Esophagus squamous epithelium (tissue), 5 donors: ENCODE data around the gene EPHA8. TPM values are rescaled to one million over a fixed set of nuclear protein-coding genes. Genes with fewer than 3 reads are reported as not detected.

Experiments
- DNase-seq: peaks from one replicate; lab custom pipeline; 2025; lab: John Stamatoyannopoulos, UW
- H3K27ac ChIP-seq, 4 donors: fragments of 200-600 bp; sonication (generic); one replicate each; pipeline ENCODE4 v1.5.1; 2016 to 2019; ENCODE audit warnings: mild to moderate bottlenecking in 1 of 4
- H3K27me3 ChIP-seq, 4 donors: fragments of 200-600 bp; sonication (generic); 1 replicate in 3 of 4; 2 replicates in 1 of 4; pipeline versions ENCODE4 v1.5.1 to v1.6.0; 2017 to 2021; ENCODE audit warnings: antibody characterized with exemption in 1 of 4
- H3K36me3 ChIP-seq, 3 donors: fragments of 200-600 bp; sonication (generic); one replicate each; pipeline ENCODE4 v1.5.1; 2016 to 2019
- H3K4me1 ChIP-seq, 3 donors: fragments of 200-600 bp; sonication (generic); one replicate each; pipeline ENCODE4 v1.5.1; 2017 to 2019
- H3K4me3 ChIP-seq, 4 donors: fragments of 200-600 bp; sonication (generic); 1 replicate in 3 of 4; 2 replicates in 1 of 4; pipeline ENCODE4 v1.5.1; 2016 to 2019; ENCODE audit warnings: mild to moderate bottlenecking in 2 of 4, moderate library complexity in 1 of 4
- H3K9me3 ChIP-seq, 3 donors: fragments of 200-600 bp; sonication (generic); one replicate each; pipeline ENCODE4 v1.5.1; 2016 to 2019
- CTCF ChIP-seq, 6 experiments: fragments of 450-650 bp in 4 of 6; fragments of 200-600 bp in 2 of 6; sonication (generic) in 2 of 6; IDR thresholded peaks; one replicate each; pipeline ENCODE4 v1.5.1; 2016 to 2019; ENCODE audit warnings: antibody characterized with exemption in 6 of 6, mild to moderate bottlenecking in 4 of 6, moderate library complexity in 4 of 6
- POLR2A ChIP-seq, 4 donors: fragments of 450-650 bp; IDR thresholded peaks; one replicate each; pipeline ENCODE4 v1.6.1; 2017; ENCODE audit warnings: antibody characterized with exemption in 4 of 4, mild to moderate bottlenecking in 4 of 4, moderate library complexity in 3 of 4
- WGBS, 2 donors: methylation state at CpG; one replicate each; pipeline ENCODE4 v1.1.5; 2018; 5-methylcytosine and 5-hydroxymethylcytosine counted together
- intact Hi-C: fragments of 100-400 bp; cut with DNase I; formaldehyde crosslinking; loops from one replicate; pipeline ENCODE4 v1.15.0; 2022
- total RNA-seq, 4 donors: library from RNA; depleted of rRNA; stranded (reverse); fragments of >200 nt; gene quantifications; one replicate each; pipeline ENCODE4 v1.1.0, GENCODE V29; 2016
- donor health status: DM: yes; HTN: yes; CAD: no.

EPHA8 gene
- total RNA-seq, 4 donors from 2014 or later: 0.19 to 0.44 TPM; not detected in 2

- no peak overlapping the region for H3K27ac ChIP-seq
- 11 to 60% methylated on average over 1 to 9 of the region's 38 CpGs for WGBS, 2 donors
- no peak for DNase-seq
- intact Hi-C loops: no loop called here
- no peaks in the 10 kb centered on the region for H3K9me3 ChIP-seq
- no peaks in the 10 kb centered on the region for H3K4me1 ChIP-seq
- no peak for TF ChIP-seq POLR2A (IDR thresholded peaks at IDR 0.05)
- TF ChIP-seq CTCF (IDR thresholded peaks at IDR 0.05): no peak
- peaks cover 0 to 91% (median 0%) of the 10 kb centered on the region in 4 donors for H3K27me3 ChIP-seq
- H3K4me3 ChIP-seq: no peak overlapping the region
- H3K36me3 ChIP-seq: no peaks in the 10 kb centered on the region
These were observed 29.9 kb downstream of the EPHA8 start for GRCh38 chr1:22592919-22593790.

- Histone ChIP-seq H3K4me3 (no peak overlapping the region), H3K9me3 (no peaks in the 10 kb centered on the region), H3K36me3 (no peaks in the 10 kb centered on the region), H3K4me1 (no peaks in the 10 kb centered on the region), H3K27ac (no peak overlapping the region), H3K27me3 (peaks cover 0 to 93% (median 0%) of the 10 kb centered on the region in 4 donors)
- intact Hi-C loops: no loop called here
- WGBS, 2 donors: 65 to 69% methylated on average over 7 to 9 of the region's 10 CpGs
- TF ChIP-seq POLR2A (IDR thresholded peaks at IDR 0.05): no peak
- no peak for TF ChIP-seq CTCF (IDR thresholded peaks at IDR 0.05)
- DNase-seq: no peak
These were observed 31.1 kb downstream of the EPHA8 start for GRCh38 chr1:22594396-22594795.

GRCh38 chr1:22595108-22595507, 31.8 kb downstream of the EPHA8 start:
- TF ChIP-seq POLR2A (IDR thresholded peaks at IDR 0.05) (no peak), CTCF (IDR thresholded peaks at IDR 0.05) (no peak)

GRCh38 chr1:22597301-22597965, 34.1 kb downstream of the EPHA8 start:
- Histone ChIP-seq H3K27me3 (peaks cover 0 to 92% (median 0%) of the 10 kb centered on the region in 4 donors), H3K27ac (no peak overlapping the region), H3K4me3 (no peak overlapping the region), H3K36me3 (no peaks in the 10 kb centered on the region), H3K4me1 (no peaks in the 10 kb centered on the region), H3K9me3 (no peaks in the 10 kb centered on the region)
- no peak for DNase-seq
- TF ChIP-seq CTCF (IDR thresholded peaks at IDR 0.05): no peak
- TF ChIP-seq POLR2A (IDR thresholded peaks at IDR 0.05): no peak
- intact Hi-C loops: no loop called here
- WGBS, 2 donors: 75 to 86% methylated on average over 7 to 13 of the region's 30 CpGs

More at GRCh38 chr1:22595108-22595507, 31.8 kb downstream of the EPHA8 start:
- Histone ChIP-seq H3K27ac (no peak overlapping the region), H3K4me3 (no peak overlapping the region), H3K9me3 (no peaks in the 10 kb centered on the region), H3K27me3 (peaks cover 0 to 90% (median 0%) of the 10 kb centered on the region in 4 donors), H3K36me3 (no peaks in the 10 kb centered on the region), H3K4me1 (no peaks in the 10 kb centered on the region)
- no peak for DNase-seq
- 84 to 100% methylated on average over 1 to 6 of the region's 7 CpGs for WGBS, 2 donors
- intact Hi-C loops: no loop called here

- H3K27me3 ChIP-seq: peaks cover 0 to 92% (median 0%) of the 10 kb centered on the region in 4 donors
- H3K36me3 ChIP-seq: no peaks in the 10 kb centered on the region
- DNase-seq: no peak
- H3K4me3 ChIP-seq: no peak overlapping the region
- H3K9me3 ChIP-seq: no peaks in the 10 kb centered on the region
- 70% methylated on average over 3 of the region's 8 CpGs; no CpG with 5 or more reads in 1 of the 2 donors for WGBS, 2 donors
- TF ChIP-seq POLR2A (IDR thresholded peaks at IDR 0.05) (no peak), CTCF (IDR thresholded peaks at IDR 0.05) (no peak)
- intact Hi-C loops: no loop called here
- H3K27ac ChIP-seq: no peak overlapping the region
- H3K4me1 ChIP-seq: no peaks in the 10 kb centered on the region
These were observed 34.7 kb downstream of the EPHA8 start for GRCh38 chr1:22597996-22598395.
